Loucy (cell line): ENCODE data around the gene REV1.

ENCODE experiments used
- EZH2phosphoT487 ChIP-seq: fragments of 200-600 bp; IDR thresholded peaks from 2 replicates; pipeline ENCODE4 v1.6.1; 2018; ENCODE audit warnings: antibody characterized with exemption, mild to moderate bottlenecking, moderate library complexity, borderline replicate concordance
- TF ChIP-seq, protein P1 (sequence below): fragments of 200-600 bp; sonication (generic); conservative IDR thresholded peaks from 2 replicates; pipeline ENCODE4 v1.5.1; 2014; ENCODE audit warnings: mild to moderate bottlenecking, antibody characterized with exemption, low read length

- TF ChIP-seq, protein P1, sequence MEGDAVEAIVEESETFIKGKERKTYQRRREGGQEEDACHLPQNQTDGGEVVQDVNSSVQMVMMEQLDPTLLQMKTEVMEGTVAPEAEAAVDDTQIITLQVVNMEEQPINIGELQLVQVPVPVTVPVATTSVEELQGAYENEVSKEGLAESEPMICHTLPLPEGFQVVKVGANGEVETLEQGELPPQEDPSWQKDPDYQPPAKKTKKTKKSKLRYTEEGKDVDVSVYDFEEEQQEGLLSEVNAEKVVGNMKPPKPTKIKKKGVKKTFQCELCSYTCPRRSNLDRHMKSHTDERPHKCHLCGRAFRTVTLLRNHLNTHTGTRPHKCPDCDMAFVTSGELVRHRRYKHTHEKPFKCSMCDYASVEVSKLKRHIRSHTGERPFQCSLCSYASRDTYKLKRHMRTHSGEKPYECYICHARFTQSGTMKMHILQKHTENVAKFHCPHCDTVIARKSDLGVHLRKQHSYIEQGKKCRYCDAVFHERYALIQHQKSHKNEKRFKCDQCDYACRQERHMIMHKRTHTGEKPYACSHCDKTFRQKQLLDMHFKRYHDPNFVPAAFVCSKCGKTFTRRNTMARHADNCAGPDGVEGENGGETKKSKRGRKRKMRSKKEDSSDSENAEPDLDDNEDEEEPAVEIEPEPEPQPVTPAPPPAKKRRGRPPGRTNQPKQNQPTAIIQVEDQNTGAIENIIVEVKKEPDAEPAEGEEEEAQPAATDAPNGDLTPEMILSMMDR = peak; percentile 33
- no peak for TF ChIP-seq EZH2phosphoT487
Measured at GRCh38 chr2:99403524-99403923, 86.3 kb downstream of the REV1 start.
